ENCODE results near the gene HBS1L. TPM values are rescaled to one million over a fixed set of nuclear protein-coding genes. Genes with fewer than 3 reads are reported as not detected.

HBS1L gene
- total and polyA plus RNA-seq, 10 of the 15 experiments (the other 5 are each of a cell fraction or from before 2014, with no cell fraction given) = 58.7 to 142 (median 78.8) TPM

- FAIRE-seq = no peak
- ChIA-PET POLR2A (interaction anchor here (3.7 kb wide), 1 partner anchor 9 kb away, joined by 21 read pairs; the partner anchor contains the start of gene HBS1L), RAD21 (ENCODE audit: unreplicated experiment) (interaction anchor here (1.9 kb wide), 1 partner anchor 19 kb away, joined by 3 read pairs; no protein-coding TSS in a partner anchor), CTCF (interaction anchor here (1.6 to 1.9 kb wide), 3 partner anchors 11 to 38 kb away, joined by 3 to 6 read pairs (median 4); no protein-coding TSS in a partner anchor), SMC1A (ENCODE audit: uncharacterized antibody, unreplicated experiment) (interaction anchor here (0.6 to 7.1 kb wide), 5 partner anchors 9 to 61 kb away, joined by 3 to 40 read pairs (median 3); partner anchors contain the start of gene HBS1L)
- no peaks in the 10 kb centered on the region; the same call in 1 of the 2 replicates for H3K4me1 ChIP-seq (ENCODE audit: control insufficient read depth, insufficient read depth, low read length)
- no peaks in the 10 kb centered on the region for H3K79me2 ChIP-seq (ENCODE audit: control insufficient read depth, insufficient read depth, low read length)
- no peak for ATAC-seq
- no peak overlapping the region for H3K4me2 ChIP-seq (ENCODE audit: control insufficient read depth, insufficient read depth)
- no peak overlapping the region for H3K27ac ChIP-seq (ENCODE audit: control insufficient read depth, insufficient read depth)
- H4K20me1 ChIP-seq (ENCODE audit: control insufficient read depth, insufficient read depth) = no peaks in the 10 kb centered on the region
- no peak overlapping the region for H3K9ac ChIP-seq (ENCODE audit: control insufficient read depth, insufficient read depth, low read length)
- WGBS (ENCODE audit: insufficient coverage, insufficient replicate concordance, low lambda C conversion rate, missing lambda C conversion rate) = 100% methylated on average over 1 of the region's 1 CpG
- peaks cover 5% of the 10 kb centered on the region; the same call in 2 of the 3 replicates for H3K9me3 ChIP-seq (replicated peaks; ENCODE audit: control insufficient read depth, insufficient read depth, low read length)
- no peak overlapping the region for H2AFZ ChIP-seq (ENCODE audit: control insufficient read depth, low read depth, low read length)
- no peaks in the 10 kb centered on the region for H3K27me3 ChIP-seq (replicated peaks in 1 of 2; ENCODE audit: control insufficient read depth in 2 of 2, insufficient read depth in 2 of 2, low read length in 1 of 2)
- in situ Hi-C loops (cut with MboI) = no loop called here
- no peak for DNase-seq (ENCODE audit: low read depth, low spot score)
- H3K4me3 ChIP-seq = no peak overlapping the region
- no peaks in the 10 kb centered on the region for H3K36me3 ChIP-seq (ENCODE audit: control insufficient read depth in 2 of 2, insufficient read depth in 2 of 2, low read length in 1 of 2)
- no peak for TF ChIP-seq KDM1A (IDR thresholded peaks at IDR 0.05; ENCODE audit: borderline replicate concordance)
- TF ChIP-seq BCLAF1 (IDR thresholded peaks at IDR 0.05) = no peak
- TF ChIP-seq SIN3A (IDR thresholded peaks at IDR 0.05; ENCODE audit: low read depth, low read length) = no peak
- no peak for TF ChIP-seq BMI1 (IDR thresholded peaks at IDR 0.05; ENCODE audit: borderline replicate concordance)
- no peak for TF ChIP-seq SP1 (IDR thresholded peaks at IDR 0.05; ENCODE audit: low read depth, low read length)
- no peak for TF ChIP-seq ZNF687 (IDR thresholded peaks at IDR 0.05)
- intact Hi-C loops (cut with micrococcal nuclease; ENCODE audit: unreplicated experiment) = no loop called here
- no TSS peak for BruUV-seq (replicated peaks)
Observed at GRCh38 chr6:135064586-135064985, 10.0 kb upstream of the HBS1L start.

Data from GM12878 (cell line).